ENCODE measurements around the gene HOMER3.

- TF ChIP-seq CTCF (IDR thresholded peaks at IDR 0.05) (no peak), POLR2A (IDR thresholded peaks at IDR 0.05) (no peak)
These were observed 8.8 kb upstream of the HOMER3 start for GRCh38 chr19:18949858-18950257.
